ENCODE results near the gene TMCC2.

TMCC2 gene

GRCh38 chr1:205285381-205286101 lies 57.8 kb downstream of the TMCC2 start:
- ChIA-PET CTCF (interaction anchor here (1.2 to 42.6 kb wide), 7 partner anchors 9 to 239 kb away, joined by 3 to 1591 read pairs (median 7); partner anchors contain the start of gene NUAK2), POLR2A (interaction anchor here (0.7 to 0.9 kb wide), 3 partner anchors 9 to 58 kb away, joined by 4 to 9 read pairs (median 7); partner anchors contain the start of gene TMCC2)
- no peak for TF ChIP-seq CTCF (IDR thresholded peaks at IDR 0.05; ENCODE audit: control extremely low read depth, extremely low read depth, low read depth, missing control alignments)
- DNase-seq (ENCODE audit: extremely low spot score): peak; percentile 65

- POLR2A ChIA-PET: interaction anchor here (0.6 to 0.9 kb wide), 2 partner anchors 8 to 96 kb away, joined by 4 to 7 read pairs; no protein-coding TSS in a partner anchor
- CTCF ChIA-PET: interaction anchor here (1.4 to 42.6 kb wide), 5 partner anchors 8 to 56 kb away, joined by 3 to 1591 read pairs (median 15); partner anchors contain the start of gene NUAK2
- no peak for TF ChIP-seq CTCF (IDR thresholded peaks at IDR 0.05; ENCODE audit: control extremely low read depth, extremely low read depth, low read depth, missing control alignments)
- peak; percentile 70 for DNase-seq (ENCODE audit: extremely low spot score)
These were observed 58.7 kb downstream of the TMCC2 start for GRCh38 chr1:205286335-205286950.

- CTCF ChIA-PET: interaction anchor here (0.8 to 42.6 kb wide), 7 partner anchors 8 to 67 kb away, joined by 3 to 1591 read pairs (median 7); partner anchors contain the start of gene NUAK2
- POLR2A ChIA-PET: no interaction called here
- no peak for DNase-seq (ENCODE audit: extremely low spot score)
- TF ChIP-seq CTCF (IDR thresholded peaks at IDR 0.05; ENCODE audit: control extremely low read depth, extremely low read depth, low read depth, missing control alignments): no peak
These were observed 59.3 kb downstream of the TMCC2 start for GRCh38 chr1:205287076-205287475.

GRCh38 chr1:205287767-205288559 lies 60.2 kb downstream of the TMCC2 start:
- ChIA-PET CTCF (interaction anchor here (0.8 to 42.6 kb wide), 7 partner anchors 10 to 66 kb away, joined by 3 to 1591 read pairs (median 5); partner anchors contain the start of gene NUAK2), POLR2A (interaction anchor here (0.7 to 1.0 kb wide), 3 partner anchors 13 to 1414 kb away, joined by 3 to 5 read pairs (median 3); partner anchors contain the start of gene NUAK2)
- peak; percentile 89 for DNase-seq (ENCODE audit: extremely low spot score)
- TF ChIP-seq CTCF (IDR thresholded peaks at IDR 0.05; ENCODE audit: control extremely low read depth, extremely low read depth, low read depth, missing control alignments): no peak

- DNase-seq (ENCODE audit: extremely low spot score): no peak
- ChIA-PET POLR2A (no interaction called here), CTCF (interaction anchor here (0.8 to 18.1 kb wide), 4 partner anchors 12 to 34 kb away, joined by 4 to 254 read pairs (median 10); no protein-coding TSS in a partner anchor)
- no peak for TF ChIP-seq CTCF (IDR thresholded peaks at IDR 0.05; ENCODE audit: control extremely low read depth, extremely low read depth, low read depth, missing control alignments)
These were observed 63.9 kb downstream of the TMCC2 start for GRCh38 chr1:205291596-205291995.

All from GM10248 (cell line).